WTC11 (cell line): ENCODE results near the gene MMP11. TPM values are rescaled to one million over a fixed set of nuclear protein-coding genes. Genes with fewer than 3 reads are reported as not detected.

Experiments used
- CBFB ChIP-seq: sonication (generic); formaldehyde crosslinking; IDR thresholded peaks from 2 replicates; pipeline ENCODE4 v1.8.1; 2022; ENCODE audit warnings: mild to moderate bottlenecking, low read depth, missing genetic modification reagents
- ESRRA ChIP-seq: sonication (generic); formaldehyde crosslinking; IDR thresholded peaks from 2 replicates; pipeline ENCODE4 v1.8.1; 2022; ENCODE audit warnings: mild to moderate bottlenecking, missing genetic modification reagents, borderline replicate concordance
- FOXK1 ChIP-seq: sonication (generic); formaldehyde crosslinking; IDR thresholded peaks from 2 replicates; pipeline ENCODE4 v1.8.0; 2022; ENCODE audit warnings: mild to moderate bottlenecking, moderate library complexity, missing genetic modification reagents
- GABPB1 ChIP-seq: sonication (generic); formaldehyde crosslinking; IDR thresholded peaks from 2 replicates; pipeline ENCODE4 v1.8.1; 2023; ENCODE audit warnings: mild to moderate bottlenecking, missing genetic modification reagents
- GTF2I ChIP-seq: fragments of 250-450 bp; sonication (Bioruptor Pico); conservative IDR thresholded peaks from 2 replicates; pipeline ENCODE4 v1.4.0; 2021; ENCODE audit warnings: mild to moderate bottlenecking
- JAZF1 ChIP-seq: fragments of 250-450 bp; sonication (Bioruptor Pico); IDR thresholded peaks from 2 replicates; pipeline ENCODE4 v1.9.0; 2021; ENCODE audit warnings: moderate library complexity, mild to moderate bottlenecking, inconsistent platforms
- MYBL2 ChIP-seq: sonication (generic); formaldehyde crosslinking; IDR thresholded peaks from 2 replicates; pipeline ENCODE4 v1.8.1; 2023; ENCODE audit warnings: mild to moderate bottlenecking, moderate library complexity, missing genetic modification reagents
- RORB ChIP-seq: fragments of 250-450 bp; sonication (Bioruptor Pico); IDR thresholded peaks from 2 replicates; pipeline ENCODE4 v1.9.0; 2021; ENCODE audit warnings: mild to moderate bottlenecking
- SMAD4 ChIP-seq: sonication (generic); formaldehyde crosslinking; IDR thresholded peaks from 2 replicates; pipeline ENCODE4 v1.8.0; 2022; ENCODE audit warnings: mild to moderate bottlenecking, missing genetic modification reagents
- SOX15 ChIP-seq: fragments of 250-450 bp; sonication (Bioruptor Pico); IDR thresholded peaks from 2 replicates; pipeline ENCODE4 v1.9.0; 2021; ENCODE audit warnings: mild to moderate bottlenecking
- ZBTB21 ChIP-seq: sonication (generic); formaldehyde crosslinking; IDR thresholded peaks from 2 replicates; pipeline ENCODE4 v1.8.1; 2023; ENCODE audit warnings: mild to moderate bottlenecking, missing genetic modification reagents, borderline replicate concordance
- ZNF219 ChIP-seq: sonication (generic); formaldehyde crosslinking; IDR thresholded peaks from 2 replicates; pipeline ENCODE4 v1.8.0; 2023; ENCODE audit warnings: missing genetic modification reagents, mild to moderate bottlenecking, borderline replicate concordance
- ZNF263 ChIP-seq: sonication (generic); formaldehyde crosslinking; IDR thresholded peaks from 2 replicates; pipeline ENCODE4 v1.8.1; 2022; ENCODE audit warnings: low read depth, mild to moderate bottlenecking, moderate library complexity, missing genetic modification reagents
- ZNF281 ChIP-seq: sonication (generic); formaldehyde crosslinking; IDR thresholded peaks from 2 replicates; pipeline ENCODE4 v1.8.0; 2023; ENCODE audit warnings: mild to moderate bottlenecking, missing genetic modification reagents
- ZNF396 ChIP-seq: fragments of 250-450 bp; sonication (Bioruptor Pico); IDR thresholded peaks from 2 replicates; pipeline ENCODE4 v1.8.0; 2021; ENCODE audit warnings: mild to moderate bottlenecking, moderate library complexity, borderline replicate concordance
- ZNF512 ChIP-seq: sonication (generic); formaldehyde crosslinking; IDR thresholded peaks from 2 replicates; pipeline ENCODE4 v1.8.1; 2022; ENCODE audit warnings: missing genetic modification reagents, borderline replicate concordance
- ZNF671 ChIP-seq: fragments of 250-450 bp; sonication (Bioruptor Pico); IDR thresholded peaks from 2 replicates; pipeline ENCODE4 v1.8.0; 2021; ENCODE audit warnings: mild to moderate bottlenecking
- total RNA-seq: library from RNA; stranded (reverse); gene quantifications from 3 replicates; pipeline ENCODE4 v1.2.3, GENCODE V29; 2021
- TF ChIP-seq, protein P1 (sequence below): sonication (generic); formaldehyde crosslinking; IDR thresholded peaks from 2 replicates; pipeline ENCODE4 v1.8.0; 2023; ENCODE audit warnings: missing genetic modification reagents, mild to moderate bottlenecking, borderline replicate concordance
- TF ChIP-seq, protein P2 (sequence below): sonication (generic); formaldehyde crosslinking; IDR thresholded peaks from 2 replicates; pipeline ENCODE4 v1.8.1; 2023; ENCODE audit warnings: mild to moderate bottlenecking, moderate library complexity, missing genetic modification reagents
- TF ChIP-seq, protein P3 (sequence below): sonication (generic); formaldehyde crosslinking; IDR thresholded peaks from 2 replicates; pipeline ENCODE4 v1.8.1; 2022; ENCODE audit warnings: mild to moderate bottlenecking, moderate library complexity, missing genetic modification reagents

MMP11 gene
- total RNA-seq, 1 experiment from 2014 or later = 16.5 TPM

- no peak for TF ChIP-seq ZNF281 (CRISPR knock-in tag)
- TF ChIP-seq, protein P1, sequence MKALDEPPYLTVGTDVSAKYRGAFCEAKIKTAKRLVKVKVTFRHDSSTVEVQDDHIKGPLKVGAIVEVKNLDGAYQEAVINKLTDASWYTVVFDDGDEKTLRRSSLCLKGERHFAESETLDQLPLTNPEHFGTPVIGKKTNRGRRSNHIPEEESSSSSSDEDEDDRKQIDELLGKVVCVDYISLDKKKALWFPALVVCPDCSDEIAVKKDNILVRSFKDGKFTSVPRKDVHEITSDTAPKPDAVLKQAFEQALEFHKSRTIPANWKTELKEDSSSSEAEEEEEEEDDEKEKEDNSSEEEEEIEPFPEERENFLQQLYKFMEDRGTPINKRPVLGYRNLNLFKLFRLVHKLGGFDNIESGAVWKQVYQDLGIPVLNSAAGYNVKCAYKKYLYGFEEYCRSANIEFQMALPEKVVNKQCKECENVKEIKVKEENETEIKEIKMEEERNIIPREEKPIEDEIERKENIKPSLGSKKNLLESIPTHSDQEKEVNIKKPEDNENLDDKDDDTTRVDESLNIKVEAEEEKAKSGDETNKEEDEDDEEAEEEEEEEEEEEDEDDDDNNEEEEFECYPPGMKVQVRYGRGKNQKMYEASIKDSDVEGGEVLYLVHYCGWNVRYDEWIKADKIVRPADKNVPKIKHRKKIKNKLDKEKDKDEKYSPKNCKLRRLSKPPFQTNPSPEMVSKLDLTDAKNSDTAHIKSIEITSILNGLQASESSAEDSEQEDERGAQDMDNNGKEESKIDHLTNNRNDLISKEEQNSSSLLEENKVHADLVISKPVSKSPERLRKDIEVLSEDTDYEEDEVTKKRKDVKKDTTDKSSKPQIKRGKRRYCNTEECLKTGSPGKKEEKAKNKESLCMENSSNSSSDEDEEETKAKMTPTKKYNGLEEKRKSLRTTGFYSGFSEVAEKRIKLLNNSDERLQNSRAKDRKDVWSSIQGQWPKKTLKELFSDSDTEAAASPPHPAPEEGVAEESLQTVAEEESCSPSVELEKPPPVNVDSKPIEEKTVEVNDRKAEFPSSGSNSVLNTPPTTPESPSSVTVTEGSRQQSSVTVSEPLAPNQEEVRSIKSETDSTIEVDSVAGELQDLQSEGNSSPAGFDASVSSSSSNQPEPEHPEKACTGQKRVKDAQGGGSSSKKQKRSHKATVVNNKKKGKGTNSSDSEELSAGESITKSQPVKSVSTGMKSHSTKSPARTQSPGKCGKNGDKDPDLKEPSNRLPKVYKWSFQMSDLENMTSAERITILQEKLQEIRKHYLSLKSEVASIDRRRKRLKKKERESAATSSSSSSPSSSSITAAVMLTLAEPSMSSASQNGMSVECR = 0 out of 2 replicates have a peak, but pooled peaks have one; percentile 46
- no peak for TF ChIP-seq SMAD4
- TF ChIP-seq JAZF1 (CRISPR knock-in tag) = no peak
- TF ChIP-seq SOX15 = no peak
- no peak for TF ChIP-seq GABPB1 (CRISPR knock-in tag)
- TF ChIP-seq, protein P2, sequence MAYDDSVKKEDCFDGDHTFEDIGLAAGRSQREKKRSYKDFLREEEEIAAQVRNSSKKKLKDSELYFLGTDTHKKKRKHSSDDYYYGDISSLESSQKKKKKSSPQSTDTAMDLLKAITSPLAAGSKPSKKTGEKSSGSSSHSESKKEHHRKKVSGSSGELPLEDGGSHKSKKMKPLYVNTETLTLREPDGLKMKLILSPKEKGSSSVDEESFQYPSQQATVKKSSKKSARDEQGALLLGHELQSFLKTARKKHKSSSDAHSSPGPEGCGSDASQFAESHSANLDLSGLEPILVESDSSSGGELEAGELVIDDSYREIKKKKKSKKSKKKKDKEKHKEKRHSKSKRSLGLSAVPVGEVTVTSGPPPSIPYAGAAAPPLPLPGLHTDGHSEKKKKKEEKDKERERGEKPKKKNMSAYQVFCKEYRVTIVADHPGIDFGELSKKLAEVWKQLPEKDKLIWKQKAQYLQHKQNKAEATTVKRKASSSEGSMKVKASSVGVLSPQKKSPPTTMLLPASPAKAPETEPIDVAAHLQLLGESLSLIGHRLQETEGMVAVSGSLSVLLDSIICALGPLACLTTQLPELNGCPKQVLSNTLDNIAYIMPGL (CRISPR knock-in tag) = peak; percentile 43; the same call in 1 of the 2 replicates
- no peak for TF ChIP-seq ESRRA (CRISPR knock-in tag)
- no peak for TF ChIP-seq FOXK1 (CRISPR knock-in tag)
- TF ChIP-seq ZNF263 (CRISPR knock-in tag) = 0 out of 2 replicates have a peak, but pooled peaks have one; percentile 29
- TF ChIP-seq CBFB = peak; percentile 51; the same call in 1 of the 2 replicates
- TF ChIP-seq, protein P3, sequence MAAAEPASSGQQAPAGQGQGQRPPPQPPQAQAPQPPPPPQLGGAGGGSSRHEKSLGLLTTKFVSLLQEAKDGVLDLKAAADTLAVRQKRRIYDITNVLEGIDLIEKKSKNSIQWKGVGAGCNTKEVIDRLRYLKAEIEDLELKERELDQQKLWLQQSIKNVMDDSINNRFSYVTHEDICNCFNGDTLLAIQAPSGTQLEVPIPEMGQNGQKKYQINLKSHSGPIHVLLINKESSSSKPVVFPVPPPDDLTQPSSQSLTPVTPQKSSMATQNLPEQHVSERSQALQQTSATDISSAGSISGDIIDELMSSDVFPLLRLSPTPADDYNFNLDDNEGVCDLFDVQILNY (CRISPR knock-in tag) = peak; percentile 58
- no peak for TF ChIP-seq ZNF219 (CRISPR knock-in tag)
- no peak for TF ChIP-seq ZNF396 (CRISPR knock-in tag)
- TF ChIP-seq ZNF671 (CRISPR knock-in tag) = no peak
- no peak for TF ChIP-seq RORB (CRISPR knock-in tag)
- no peak for TF ChIP-seq GTF2I (CRISPR knock-in tag)
- 0 out of 2 replicates have a peak, but pooled peaks have one; percentile 23 for TF ChIP-seq MYBL2 (CRISPR knock-in tag)
- TF ChIP-seq ZNF512 (CRISPR knock-in tag) = no peak
- no peak for TF ChIP-seq ZBTB21 (CRISPR knock-in tag)
These were observed 14.3 kb downstream of the MMP11 start, which contains the start of gene SMARCB1 (continued) for GRCh38 chr22:23786752-23787599.
